GM12801 (cell line): ENCODE measurements around the gene LINC01488.

ENCODE experiments used
- CTCF ChIP-seq: IDR thresholded peaks from one replicate; pipeline ENCODE4 v1.5.1; 2011; ENCODE audit warnings: control low read depth; ENCODE audit not compliant: insufficient read length; ENCODE audit errors: extremely low read depth

Gene LINC01488

GRCh38 chr11:69481393-69481844, at the start of gene LINC01488:
Gene LINC01488, plus strand, starts transcription at chr11:69481663.
- no peak for TF ChIP-seq CTCF

- TF ChIP-seq CTCF = no peak
These were observed 49.3 kb upstream of the LINC01488 start for GRCh38 chr11:69431893-69432738.

- no peak for TF ChIP-seq CTCF
These were observed 47.7 kb upstream of the LINC01488 start for GRCh38 chr11:69433741-69434140.

- no peak for TF ChIP-seq CTCF
These were observed 47.0 kb upstream of the LINC01488 start for GRCh38 chr11:69434471-69434931.

GRCh38 chr11:69435161-69435986, 46.1 kb upstream of the LINC01488 start:
- TF ChIP-seq CTCF = no peak

GRCh38 chr11:69436041-69436982, 45.2 kb upstream of the LINC01488 start:
- TF ChIP-seq CTCF = no peak
